Measurements from ENCODE around the gene SLA2.
A peak's percentile ranks its signal among the peaks of the same experiment; 100 is the strongest.
"Not testable (repeated sequence)": the region's sequence is repeated elsewhere in the genome, so short reads cannot be mapped to it uniquely, and the experiment has no call there.

SLA2 gene

DNA sequence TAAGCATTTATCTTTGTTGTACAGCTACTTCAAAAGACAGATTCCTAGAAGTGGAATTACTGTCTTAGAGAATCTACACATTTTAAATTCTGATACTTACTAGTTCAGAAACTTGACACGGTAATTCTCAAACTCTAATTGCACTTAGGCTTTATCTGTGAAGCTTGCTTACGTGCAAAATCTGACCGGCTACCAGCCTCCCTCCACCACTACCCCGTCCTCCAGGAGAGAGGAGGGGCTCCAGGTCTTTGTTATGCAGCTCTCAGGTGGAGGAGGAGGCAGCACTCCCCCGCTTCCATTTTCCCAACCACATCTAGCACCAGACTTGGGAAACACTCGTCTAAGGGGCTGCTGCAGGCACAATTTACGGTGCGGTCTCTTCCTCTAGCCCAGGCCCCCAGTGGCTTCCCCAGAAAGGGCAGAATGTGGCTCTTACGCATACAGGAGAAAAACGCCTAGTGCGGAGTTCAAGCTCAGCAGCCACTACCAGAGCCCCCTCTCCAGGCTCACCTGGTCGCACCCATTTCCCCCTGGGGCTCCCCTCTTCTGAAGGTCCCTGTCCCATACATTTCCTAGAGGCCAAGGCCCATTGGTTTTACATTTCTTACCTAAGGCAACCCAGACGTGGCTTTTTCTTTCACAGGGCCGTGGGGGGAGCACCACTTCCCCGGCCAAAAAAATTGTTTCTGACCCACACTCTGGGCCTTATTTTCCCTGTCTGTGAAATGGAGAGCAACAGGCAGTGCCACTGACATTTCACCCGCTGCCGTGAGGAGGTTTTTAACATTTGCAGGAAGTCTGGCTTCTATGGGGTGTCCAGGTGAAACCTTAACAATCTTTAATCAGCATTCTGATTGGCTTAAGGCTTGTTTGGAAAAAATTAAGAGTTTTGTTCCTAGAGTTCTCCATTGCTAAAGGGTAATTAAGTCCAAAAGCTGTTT lies 74.2 kb downstream of the SLA2 start:
- peak overlapping the region; percentile 99 for H3K4me3 ChIP-seq (ENCODE audit: low read length, poor library complexity, severe bottlenecking)
- H3K9me3 ChIP-seq (ENCODE audit: insufficient read depth, low read depth, low read length), result no peaks in the 10 kb centered on the region
- peaks cover 32% of the 10 kb centered on the region for H3K79me2 ChIP-seq (ENCODE audit: insufficient read depth, low read length)
- H3K4me1 ChIP-seq (ENCODE audit: insufficient read depth, low read length, poor library complexity, severe bottlenecking), result peaks cover 32% of the 10 kb centered on the region
- no peak for TF ChIP-seq EZH2phosphoT487 (IDR thresholded peaks at IDR 0.05; ENCODE audit: borderline replicate concordance)
- TF ChIP-seq, protein P1, sequence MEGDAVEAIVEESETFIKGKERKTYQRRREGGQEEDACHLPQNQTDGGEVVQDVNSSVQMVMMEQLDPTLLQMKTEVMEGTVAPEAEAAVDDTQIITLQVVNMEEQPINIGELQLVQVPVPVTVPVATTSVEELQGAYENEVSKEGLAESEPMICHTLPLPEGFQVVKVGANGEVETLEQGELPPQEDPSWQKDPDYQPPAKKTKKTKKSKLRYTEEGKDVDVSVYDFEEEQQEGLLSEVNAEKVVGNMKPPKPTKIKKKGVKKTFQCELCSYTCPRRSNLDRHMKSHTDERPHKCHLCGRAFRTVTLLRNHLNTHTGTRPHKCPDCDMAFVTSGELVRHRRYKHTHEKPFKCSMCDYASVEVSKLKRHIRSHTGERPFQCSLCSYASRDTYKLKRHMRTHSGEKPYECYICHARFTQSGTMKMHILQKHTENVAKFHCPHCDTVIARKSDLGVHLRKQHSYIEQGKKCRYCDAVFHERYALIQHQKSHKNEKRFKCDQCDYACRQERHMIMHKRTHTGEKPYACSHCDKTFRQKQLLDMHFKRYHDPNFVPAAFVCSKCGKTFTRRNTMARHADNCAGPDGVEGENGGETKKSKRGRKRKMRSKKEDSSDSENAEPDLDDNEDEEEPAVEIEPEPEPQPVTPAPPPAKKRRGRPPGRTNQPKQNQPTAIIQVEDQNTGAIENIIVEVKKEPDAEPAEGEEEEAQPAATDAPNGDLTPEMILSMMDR (conservative IDR thresholded peaks at IDR 0.05; ENCODE audit: low read length), result no peak
- H3K9ac ChIP-seq (ENCODE audit: low read depth, low read length, poor library complexity, severe bottlenecking), result no peak overlapping the region
- no peaks in the 10 kb centered on the region for H3K36me3 ChIP-seq (ENCODE audit: insufficient read depth, low read length)
- H3K4me2 ChIP-seq (ENCODE audit: low read depth, low read length, poor library complexity, severe bottlenecking), result peak overlapping the region; percentile 59
- H3F3A ChIP-seq (ENCODE audit: low read depth), result peaks cover 18% of the 10 kb centered on the region
- no peaks in the 10 kb centered on the region for H3K9me2 ChIP-seq (replicated peaks; ENCODE audit: low read depth, low read length)
- H4K20me1 ChIP-seq (ENCODE audit: insufficient read depth, low read length, poor library complexity, severe bottlenecking), result peaks cover 21% of the 10 kb centered on the region
- peaks cover 6% of the 10 kb centered on the region for H3K27me3 ChIP-seq (ENCODE audit: insufficient read depth, low read length, poor library complexity, severe bottlenecking)
- H2AFZ ChIP-seq (ENCODE audit: low read length), result no peak overlapping the region

DNA sequence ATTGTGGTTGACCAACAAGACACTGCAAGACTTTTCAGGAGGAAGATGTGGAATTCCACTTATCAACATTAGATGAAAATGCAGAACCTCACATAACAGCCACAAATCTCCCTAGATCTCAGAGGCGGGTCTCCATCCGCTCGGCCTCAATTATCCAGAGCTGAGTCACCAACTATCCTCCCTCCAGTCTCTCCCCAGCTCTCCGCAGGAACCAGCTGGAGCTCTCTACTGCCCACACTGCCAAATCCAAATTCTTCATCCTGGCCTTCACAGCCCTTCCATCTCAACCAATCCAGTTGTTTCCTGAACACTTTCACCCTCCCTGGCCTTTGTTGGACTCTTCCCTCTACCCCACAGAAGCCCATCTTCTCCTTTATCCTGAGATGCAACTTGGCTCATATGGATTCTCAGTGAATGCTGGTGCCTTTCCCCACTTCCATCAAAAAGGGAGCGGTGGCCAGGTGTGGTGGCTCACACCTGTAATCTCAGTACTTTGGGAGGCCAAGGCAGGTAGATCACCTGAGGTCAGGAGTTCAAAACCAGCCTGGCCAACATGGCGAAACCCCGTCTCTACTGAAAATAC lies 76.1 kb downstream of the SLA2 start:
- TF ChIP-seq, protein P1 (conservative IDR thresholded peaks at IDR 0.05; ENCODE audit: low read length), result no peak
- no peak for TF ChIP-seq EZH2phosphoT487 (IDR thresholded peaks at IDR 0.05; ENCODE audit: borderline replicate concordance)

DNA sequence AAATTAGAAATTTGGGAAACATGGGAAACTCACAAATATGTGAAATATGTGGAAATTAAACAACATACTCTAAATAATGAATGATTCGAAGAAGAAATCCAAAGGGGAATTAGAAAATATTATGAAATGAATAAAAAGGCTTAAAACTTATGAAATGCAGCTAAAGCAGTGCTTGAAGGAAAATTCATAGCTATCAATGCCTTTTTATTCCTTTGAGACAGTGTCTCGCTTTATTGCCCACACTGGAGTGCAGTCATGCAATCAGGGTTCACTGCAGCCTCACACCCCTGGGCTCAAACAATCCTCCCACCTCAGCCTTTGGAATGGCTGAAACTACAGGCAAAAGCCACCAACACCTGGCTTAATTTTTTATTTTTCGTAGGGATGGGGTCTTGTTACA lies 80.5 kb downstream of the SLA2 start:
- no peaks in the 10 kb centered on the region for H3K36me3 ChIP-seq (ENCODE audit: insufficient read depth, low read length)
- H3K27me3 ChIP-seq (ENCODE audit: insufficient read depth, low read length, poor library complexity, severe bottlenecking), result no peaks in the 10 kb centered on the region
- H3K79me2 ChIP-seq (ENCODE audit: insufficient read depth, low read length), result no peaks in the 10 kb centered on the region
- TF ChIP-seq EZH2phosphoT487 (IDR thresholded peaks at IDR 0.05; ENCODE audit: borderline replicate concordance), result no peak
- TF ChIP-seq, protein P1 (conservative IDR thresholded peaks at IDR 0.05; ENCODE audit: low read length), result no peak
- H3F3A ChIP-seq (ENCODE audit: low read depth), result no peaks in the 10 kb centered on the region
- no peak overlapping the region for H3K4me2 ChIP-seq (ENCODE audit: low read depth, low read length, poor library complexity, severe bottlenecking)
- no peaks in the 10 kb centered on the region for H3K4me1 ChIP-seq (ENCODE audit: insufficient read depth, low read length, poor library complexity, severe bottlenecking)
- no peaks in the 10 kb centered on the region for H3K9me3 ChIP-seq (ENCODE audit: insufficient read depth, low read depth, low read length)
- no peaks in the 10 kb centered on the region for H4K20me1 ChIP-seq (ENCODE audit: insufficient read depth, low read length, poor library complexity, severe bottlenecking)
- no peak overlapping the region for H3K4me3 ChIP-seq (ENCODE audit: low read length, poor library complexity, severe bottlenecking)
- H3K9ac ChIP-seq (ENCODE audit: low read depth, low read length, poor library complexity, severe bottlenecking), result no peak overlapping the region
- no peak overlapping the region for H2AFZ ChIP-seq (ENCODE audit: low read length)
- H3K9me2 ChIP-seq (replicated peaks; ENCODE audit: low read depth, low read length), result no peaks in the 10 kb centered on the region

More for the DNA sequence above, 76.1 kb downstream of the SLA2 start:
- H3F3A ChIP-seq (ENCODE audit: low read depth), result peaks cover 18% of the 10 kb centered on the region
- H3K9me3 ChIP-seq (ENCODE audit: insufficient read depth, low read depth, low read length), result no peaks in the 10 kb centered on the region
- H3K36me3 ChIP-seq (ENCODE audit: insufficient read depth, low read length), result no peaks in the 10 kb centered on the region
- H3K4me3 ChIP-seq (ENCODE audit: low read length, poor library complexity, severe bottlenecking), result no peak overlapping the region
- no peak overlapping the region for H3K4me2 ChIP-seq (ENCODE audit: low read depth, low read length, poor library complexity, severe bottlenecking)
- H3K9me2 ChIP-seq (replicated peaks; ENCODE audit: low read depth, low read length), result no peaks in the 10 kb centered on the region
- peaks cover 13% of the 10 kb centered on the region for H3K79me2 ChIP-seq (ENCODE audit: insufficient read depth, low read length)
- H3K27me3 ChIP-seq (ENCODE audit: insufficient read depth, low read length, poor library complexity, severe bottlenecking), result peaks cover 6% of the 10 kb centered on the region
- peaks cover 2% of the 10 kb centered on the region for H4K20me1 ChIP-seq (ENCODE audit: insufficient read depth, low read length, poor library complexity, severe bottlenecking)
- no peak overlapping the region for H3K9ac ChIP-seq (ENCODE audit: low read depth, low read length, poor library complexity, severe bottlenecking)
- peaks cover 17% of the 10 kb centered on the region for H3K4me1 ChIP-seq (ENCODE audit: insufficient read depth, low read length, poor library complexity, severe bottlenecking)
- H2AFZ ChIP-seq (ENCODE audit: low read length), result no peak overlapping the region

DNA sequence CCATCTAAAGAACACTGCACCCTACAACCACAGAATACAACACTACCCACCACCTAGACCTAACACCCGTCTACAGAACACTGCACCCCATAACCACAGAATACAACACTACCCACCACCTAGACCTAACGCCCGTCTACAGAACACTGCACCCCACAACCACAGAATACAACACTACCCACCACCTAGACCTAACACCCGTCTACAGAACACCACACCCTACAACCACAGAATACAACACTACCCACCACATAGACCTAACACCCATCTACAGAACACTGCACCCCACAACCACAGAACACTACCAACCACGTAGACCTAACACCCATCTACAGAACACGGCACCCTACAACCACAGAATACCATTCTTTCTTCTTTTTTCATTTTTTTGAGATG lies 81.3 kb downstream of the SLA2 start:
- H3F3A ChIP-seq (ENCODE audit: low read depth); H3K4me2 ChIP-seq (ENCODE audit: low read depth, low read length, poor library complexity, severe bottlenecking); H4K20me1 ChIP-seq (ENCODE audit: insufficient read depth, low read length, poor library complexity, severe bottlenecking); H3K9me2 ChIP-seq (replicated peaks; ENCODE audit: low read depth, low read length); H3K4me3 ChIP-seq (ENCODE audit: low read length, poor library complexity, severe bottlenecking); H3K4me1 ChIP-seq (ENCODE audit: insufficient read depth, low read length, poor library complexity, severe bottlenecking); H2AFZ ChIP-seq (ENCODE audit: low read length); H3K79me2 ChIP-seq (ENCODE audit: insufficient read depth, low read length); H3K9ac ChIP-seq (ENCODE audit: low read depth, low read length, poor library complexity, severe bottlenecking); H3K27me3 ChIP-seq (ENCODE audit: insufficient read depth, low read length, poor library complexity, severe bottlenecking); H3K9me3 ChIP-seq (ENCODE audit: insufficient read depth, low read depth, low read length); H3K36me3 ChIP-seq (ENCODE audit: insufficient read depth, low read length): not testable (repeated sequence)

DNA sequence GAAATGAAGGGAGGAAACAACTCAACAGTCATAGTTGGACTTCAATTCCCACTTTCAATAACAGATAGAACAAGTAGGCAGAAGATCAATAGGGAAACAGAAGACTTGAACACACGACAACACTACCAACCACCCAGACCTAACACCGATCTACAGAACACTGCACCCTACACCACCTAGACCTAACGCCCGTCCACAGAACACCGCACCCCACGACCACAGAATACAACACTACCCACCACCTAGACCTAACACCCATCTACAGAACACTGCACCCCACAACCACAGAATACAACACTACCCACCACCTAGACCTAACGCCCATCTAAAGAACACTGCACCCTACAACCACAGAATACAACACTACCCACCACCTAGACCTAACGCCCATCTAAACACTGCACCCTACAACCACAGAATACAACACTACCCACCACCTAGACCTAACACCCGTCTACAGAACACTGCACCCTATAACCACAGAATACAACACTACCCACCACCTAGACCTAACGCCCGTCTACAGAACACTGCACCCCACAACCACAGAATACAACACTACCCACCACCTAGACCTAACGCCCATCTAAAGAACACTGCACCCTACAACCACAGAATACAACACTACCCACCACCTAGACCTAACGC lies 81.8 kb downstream of the SLA2 start:
- H3K9ac ChIP-seq (ENCODE audit: low read depth, low read length, poor library complexity, severe bottlenecking); H3K27me3 ChIP-seq (ENCODE audit: insufficient read depth, low read length, poor library complexity, severe bottlenecking); H3K36me3 ChIP-seq (ENCODE audit: insufficient read depth, low read length); H3K79me2 ChIP-seq (ENCODE audit: insufficient read depth, low read length); H2AFZ ChIP-seq (ENCODE audit: low read length); H3K9me3 ChIP-seq (ENCODE audit: insufficient read depth, low read depth, low read length); H3F3A ChIP-seq (ENCODE audit: low read depth); H3K4me3 ChIP-seq (ENCODE audit: low read length, poor library complexity, severe bottlenecking); H3K4me2 ChIP-seq (ENCODE audit: low read depth, low read length, poor library complexity, severe bottlenecking); H4K20me1 ChIP-seq (ENCODE audit: insufficient read depth, low read length, poor library complexity, severe bottlenecking); H3K9me2 ChIP-seq (replicated peaks; ENCODE audit: low read depth, low read length); H3K4me1 ChIP-seq (ENCODE audit: insufficient read depth, low read length, poor library complexity, severe bottlenecking): not testable (repeated sequence)

All from Loucy (cell line).